Cardiac fibroblast (primary cell): ENCODE data around the gene DSG3.
A peak's percentile ranks its signal among the peaks of the same experiment; 100 is the strongest.
"Not testable (repeated sequence)": the region's sequence is repeated elsewhere in the genome, so short reads cannot be mapped to it uniquely, and the experiment has no call there.

Experiments
- DNase-seq, 2 donors: peaks; one replicate each; pipeline versions ENCODE4 v3.0.0 to v3.0.0-alpha.2; 2010; ENCODE audit warnings: low read depth in 2 of 2
- H3K4me3 ChIP-seq, 2 donors: replicated peaks in 1 of 2; 1 replicate in 1 of 2; 2 replicates in 1 of 2; pipeline ENCODE4 v1.5.1; 2011; ENCODE audit warnings: low read depth in 2 of 2, low read length in 2 of 2, mild to moderate bottlenecking in 2 of 2, moderate library complexity in 1 of 2
- CTCF ChIP-seq: IDR thresholded peaks from one replicate; pipeline ENCODE4 v1.5.1; 2011; ENCODE audit warnings: low read depth, mild to moderate bottlenecking, low read length, inconsistent platforms

The DSG3 gene

GRCh38 chr18:31493171-31493570, 45.6 kb downstream of the DSG3 start:
- TF ChIP-seq CTCF: no peak
- DNase-seq: no peak
- no peak overlapping the region for H3K4me3 ChIP-seq

GRCh38 chr18:31493941-31494340, 46.4 kb downstream of the DSG3 start:
- TF ChIP-seq CTCF: no peak
- no peak overlapping the region for H3K4me3 ChIP-seq
- no peak for DNase-seq

GRCh38 chr18:31494705-31495244, 47.2 kb downstream of the DSG3 start:
- DNase-seq, H3K4me3 ChIP-seq: not testable (repeated sequence)

GRCh38 chr18:31497404-31497835, 49.9 kb downstream of the DSG3 start:
- DNase-seq: no peak
- peak overlapping the region; percentile 62 to 76 for H3K4me3 ChIP-seq
- TF ChIP-seq CTCF: no peak

DNA sequence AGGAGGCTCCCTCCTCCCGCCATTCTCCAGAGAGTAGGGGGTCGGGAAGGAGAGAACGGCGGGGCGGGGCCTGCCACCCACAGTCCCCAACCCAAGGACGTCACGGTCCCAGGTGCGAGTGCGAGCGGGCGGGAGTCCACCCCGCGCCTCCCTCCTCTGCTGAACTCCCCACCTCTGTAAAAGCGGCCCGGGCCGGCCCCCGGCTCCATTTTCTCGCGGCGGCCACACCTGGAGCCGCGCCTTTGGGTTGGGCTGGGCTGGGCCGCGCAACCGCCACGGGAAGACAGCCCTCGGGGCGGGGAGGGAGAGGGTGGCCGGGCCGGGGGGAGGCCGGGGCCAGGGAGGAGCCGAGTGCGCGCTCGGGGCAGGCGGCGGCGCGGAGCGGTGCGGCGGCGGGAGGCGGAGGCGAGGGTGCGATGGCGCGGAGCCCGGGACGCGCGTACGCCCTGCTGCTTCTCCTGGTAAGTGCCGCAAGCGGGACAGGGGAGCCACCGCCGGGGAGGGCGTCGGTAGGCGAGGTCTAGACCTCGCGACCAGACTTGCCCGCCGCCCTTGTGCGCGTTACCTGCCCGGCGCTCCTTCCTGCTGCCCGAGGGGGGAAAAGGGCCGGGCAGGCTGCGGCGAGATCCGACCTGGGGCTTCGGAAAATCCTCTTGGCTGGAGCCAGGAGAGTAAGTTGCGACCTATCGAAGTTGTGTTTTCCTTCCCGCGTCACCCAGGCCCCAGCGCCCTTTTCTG, 50.5 kb downstream of the DSG3 start, which contains the start of gene DSG2:
DSG2 (plus strand) TSS at position 342 of the 738 bp plus-strand sequence; CDS start at position 417, 75 bp downstream.
- peak within 1 kb of the TSS; percentile 62 to 76 for H3K4me3 ChIP-seq
- DNase-seq: peak; percentile 21 to 35
- TF ChIP-seq CTCF: no peak

DNA sequence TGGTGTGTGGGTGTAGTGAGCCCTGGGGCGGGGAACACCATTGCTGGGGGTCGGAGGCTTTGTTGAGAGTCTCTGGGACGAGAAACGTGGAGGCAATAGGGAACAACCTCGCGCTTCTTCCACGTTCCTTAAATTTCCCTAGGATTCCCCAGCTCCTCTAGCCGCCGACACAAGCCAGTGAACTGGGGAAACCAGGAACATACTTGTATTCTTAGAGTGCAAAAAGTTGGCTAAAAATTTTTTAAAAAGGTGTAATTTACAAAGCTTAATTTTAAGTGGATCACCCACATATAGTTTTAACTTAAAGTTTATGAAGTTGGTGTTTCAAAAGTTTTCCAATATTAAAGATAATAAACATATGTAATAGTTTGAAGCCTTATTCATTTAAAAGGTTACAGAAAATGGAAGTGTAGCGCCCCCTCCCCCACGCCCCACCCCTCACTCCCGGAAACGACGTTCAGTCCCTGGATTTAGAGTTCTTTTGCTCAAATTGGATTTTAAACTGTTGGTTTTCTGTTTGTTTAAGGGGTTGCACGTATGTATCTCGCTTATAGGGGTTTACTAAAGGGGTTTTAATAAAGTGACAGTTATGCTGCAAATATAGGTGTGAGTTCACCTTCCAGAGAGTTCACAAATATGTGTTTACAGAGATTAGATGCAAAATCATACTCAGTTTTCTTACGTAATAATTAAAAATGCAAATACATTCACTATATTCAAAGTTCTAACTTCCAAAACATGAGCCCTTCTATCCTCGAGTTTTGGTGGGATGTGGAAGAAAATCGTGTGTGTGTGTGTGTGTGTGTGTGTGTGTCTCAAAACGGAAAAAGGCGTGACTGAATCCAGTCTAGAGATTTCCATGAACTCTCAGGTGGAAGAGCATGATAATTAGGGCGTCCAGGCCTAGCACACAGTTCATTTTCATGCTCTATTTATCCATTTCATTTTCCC, 51.3 kb downstream of the DSG3 start:
- peak in 1 of 2 donors; percentile 8 for DNase-seq
- TF ChIP-seq CTCF: no peak
- peak overlapping the region; percentile 62 to 76 for H3K4me3 ChIP-seq

GRCh38 chr18:31500051-31500688, 52.6 kb downstream of the DSG3 start:
- no peak for TF ChIP-seq CTCF
- DNase-seq: no peak
- H3K4me3 ChIP-seq: no peak overlapping the region
